ENCODE measurements around the gene LLGL1. TPM values are rescaled to one million over a fixed set of nuclear protein-coding genes. Genes with fewer than 3 reads are reported as not detected.

Gene LLGL1
- total RNA-seq, 1 experiment from 2014 or later: 16.4 TPM

DNA sequence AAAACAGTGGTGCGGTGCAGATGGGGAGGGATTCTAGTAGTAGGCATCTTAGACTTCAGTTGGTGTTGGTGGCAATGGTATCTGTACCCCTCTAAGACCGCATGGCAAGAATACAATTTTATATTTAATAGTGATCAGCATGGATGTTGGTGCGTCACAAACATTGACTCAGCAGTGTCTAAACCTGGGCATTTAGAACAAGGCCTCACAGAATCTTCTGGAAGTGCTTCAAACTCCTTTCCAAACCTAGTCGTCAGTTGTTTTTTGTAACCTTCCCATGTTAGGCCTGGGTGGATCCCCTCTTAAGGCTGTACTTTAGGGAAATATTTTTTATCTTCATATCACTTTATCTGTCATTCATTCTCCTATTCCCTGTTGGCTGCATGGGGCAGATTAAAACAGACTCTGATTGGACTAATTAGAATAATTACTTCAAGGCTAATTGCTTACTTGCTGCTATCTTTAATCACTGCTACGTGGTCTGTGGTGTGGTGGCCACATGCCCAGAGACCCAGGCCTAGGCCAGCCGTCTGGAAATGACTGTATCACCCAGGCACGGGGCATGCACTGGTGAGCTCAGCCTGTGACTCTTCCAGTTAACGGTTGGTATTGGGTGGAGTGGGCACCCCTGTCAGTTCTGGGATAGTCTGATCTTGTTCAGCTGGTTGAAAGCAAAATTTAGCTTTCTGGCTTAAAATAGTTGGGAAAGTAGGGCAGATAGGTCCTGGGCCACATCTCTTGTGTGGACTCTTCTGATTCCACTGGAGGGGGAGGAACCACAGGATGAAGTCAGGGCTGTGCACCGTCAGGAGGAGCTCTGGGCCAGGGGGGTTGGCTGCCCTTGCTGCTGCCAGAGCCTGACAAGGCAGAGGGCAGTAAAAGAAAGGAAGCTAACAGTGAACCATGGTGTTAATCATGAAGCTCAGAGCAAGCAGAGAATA, 37.3 kb upstream of the LLGL1 start:
- H3K4me1 Mint-ChIP-seq (ENCODE audit: insufficient read depth, unreplicated experiment): peaks cover 30% of the 10 kb centered on the region

DNA sequence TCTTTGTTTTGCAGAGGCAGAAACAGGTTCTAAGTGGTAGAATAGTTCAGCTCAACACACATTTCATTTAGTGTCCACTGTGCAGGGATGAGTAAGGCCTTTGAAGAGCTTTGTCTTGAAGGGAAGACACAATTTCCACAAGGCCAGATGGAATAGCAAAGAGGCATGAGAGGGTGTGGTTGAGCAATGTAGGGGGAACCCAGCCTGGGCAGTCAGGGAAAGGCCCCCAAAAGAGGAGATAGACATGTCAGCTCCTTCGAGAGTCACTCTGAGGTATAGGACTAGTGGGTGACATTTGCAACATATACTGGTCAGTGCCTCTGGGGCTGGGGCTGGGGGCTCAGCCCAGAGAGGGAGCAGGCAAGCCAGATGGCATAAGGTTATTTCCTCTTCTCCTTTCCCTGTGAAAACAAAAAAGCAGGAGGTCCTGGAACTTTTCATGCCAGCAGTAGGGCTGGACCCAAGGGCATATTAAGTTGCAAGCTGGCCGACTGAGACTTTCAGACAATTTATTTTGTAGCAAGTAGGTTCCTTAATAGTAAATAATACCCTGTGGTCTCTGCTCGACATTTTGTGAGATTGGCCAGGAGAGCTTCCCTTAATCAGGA, 34.7 kb upstream of the LLGL1 start:
- TF ChIP-seq, protein P1, sequence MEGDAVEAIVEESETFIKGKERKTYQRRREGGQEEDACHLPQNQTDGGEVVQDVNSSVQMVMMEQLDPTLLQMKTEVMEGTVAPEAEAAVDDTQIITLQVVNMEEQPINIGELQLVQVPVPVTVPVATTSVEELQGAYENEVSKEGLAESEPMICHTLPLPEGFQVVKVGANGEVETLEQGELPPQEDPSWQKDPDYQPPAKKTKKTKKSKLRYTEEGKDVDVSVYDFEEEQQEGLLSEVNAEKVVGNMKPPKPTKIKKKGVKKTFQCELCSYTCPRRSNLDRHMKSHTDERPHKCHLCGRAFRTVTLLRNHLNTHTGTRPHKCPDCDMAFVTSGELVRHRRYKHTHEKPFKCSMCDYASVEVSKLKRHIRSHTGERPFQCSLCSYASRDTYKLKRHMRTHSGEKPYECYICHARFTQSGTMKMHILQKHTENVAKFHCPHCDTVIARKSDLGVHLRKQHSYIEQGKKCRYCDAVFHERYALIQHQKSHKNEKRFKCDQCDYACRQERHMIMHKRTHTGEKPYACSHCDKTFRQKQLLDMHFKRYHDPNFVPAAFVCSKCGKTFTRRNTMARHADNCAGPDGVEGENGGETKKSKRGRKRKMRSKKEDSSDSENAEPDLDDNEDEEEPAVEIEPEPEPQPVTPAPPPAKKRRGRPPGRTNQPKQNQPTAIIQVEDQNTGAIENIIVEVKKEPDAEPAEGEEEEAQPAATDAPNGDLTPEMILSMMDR (IDR thresholded peaks at IDR 0.05; ENCODE audit: unreplicated experiment): no peak
- H3K4me1 Mint-ChIP-seq (ENCODE audit: insufficient read depth, unreplicated experiment): peaks cover 34% of the 10 kb centered on the region
- peak overlapping the region; percentile 0 for H3K27ac Mint-ChIP-seq (ENCODE audit: low read depth, unreplicated experiment)
- ChIA-PET CTCF (interaction anchor here (0.6 to 1.8 kb wide), 2 partner anchors 13 to 49 kb away, joined by 3 to 6 read pairs; no protein-coding TSS in a partner anchor), POLR2A (no interaction called here)
- no peaks in the 10 kb centered on the region for H3K27me3 Mint-ChIP-seq (ENCODE audit: insufficient read depth, unreplicated experiment)
- DNase-seq (ENCODE audit: unreplicated experiment): no peak
- BruUV-seq (replicated peaks): no TSS peak
- no peak overlapping the region for H3K4me3 Mint-ChIP-seq (ENCODE audit: unreplicated experiment)
- peaks cover 53% of the 10 kb centered on the region for H3K36me3 Mint-ChIP-seq (ENCODE audit: insufficient read depth, unreplicated experiment)
- intact Hi-C loops (cut with micrococcal nuclease): no loop called here
- H3K9me3 Mint-ChIP-seq (ENCODE audit: unreplicated experiment): no peaks in the 10 kb centered on the region

More for the DNA sequence above, 37.3 kb upstream of the LLGL1 start:
- H3K27me3 Mint-ChIP-seq (ENCODE audit: insufficient read depth, unreplicated experiment): no peaks in the 10 kb centered on the region
- peaks cover 41% of the 10 kb centered on the region for H3K36me3 Mint-ChIP-seq (ENCODE audit: insufficient read depth, unreplicated experiment)
- no peak for DNase-seq (ENCODE audit: unreplicated experiment)
- H3K4me3 Mint-ChIP-seq (ENCODE audit: unreplicated experiment): peak overlapping the region; percentile 95
- TF ChIP-seq, protein P1 (IDR thresholded peaks at IDR 0.05; ENCODE audit: unreplicated experiment): no peak
- BruUV-seq (replicated peaks): no TSS peak
- no peaks in the 10 kb centered on the region for H3K9me3 Mint-ChIP-seq (ENCODE audit: unreplicated experiment)
- intact Hi-C loops (cut with micrococcal nuclease): loop anchor here (1.0 kb wide), 1 partner anchor 47 kb away; no protein-coding TSS in a partner anchor
- H3K27ac Mint-ChIP-seq (ENCODE audit: low read depth, unreplicated experiment): peak overlapping the region; percentile 75
- ChIA-PET POLR2A (interaction anchor here (0.7 to 1.1 kb wide), 4 partner anchors 10 to 69 kb away, joined by 3 read pairs; no protein-coding TSS in a partner anchor), CTCF (interaction anchor here (1.0 to 1.5 kb wide), 2 partner anchors 15 to 30 kb away, joined by 3 to 13 read pairs; no protein-coding TSS in a partner anchor)

DNA sequence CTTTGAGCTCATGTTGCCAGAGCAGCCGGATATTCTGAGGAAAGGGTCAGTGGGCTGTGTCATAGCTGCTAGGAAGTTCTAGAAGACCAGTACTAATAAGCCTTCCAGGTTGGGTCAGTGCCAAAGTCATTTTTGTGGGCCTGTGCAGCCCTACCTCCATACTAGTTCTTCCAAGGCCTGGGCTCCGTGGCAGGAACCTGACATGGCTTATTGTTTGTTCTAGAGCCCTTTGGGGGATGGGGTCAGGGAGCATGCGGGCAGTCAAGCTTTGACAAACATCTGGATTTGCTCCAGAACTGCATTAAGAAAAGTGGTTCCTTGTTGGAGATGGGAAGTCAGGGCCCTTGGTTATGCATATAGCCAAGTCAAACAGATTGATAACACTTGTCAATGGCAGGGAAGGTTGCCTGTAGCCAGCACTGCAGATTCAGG, 34.2 kb upstream of the LLGL1 start:
- intact Hi-C loops (cut with micrococcal nuclease): no loop called here
- no peaks in the 10 kb centered on the region for H3K9me3 Mint-ChIP-seq (ENCODE audit: unreplicated experiment)
- H3K36me3 Mint-ChIP-seq (ENCODE audit: insufficient read depth, unreplicated experiment): peaks cover 58% of the 10 kb centered on the region
- no peak for DNase-seq (ENCODE audit: unreplicated experiment)
- peaks cover 29% of the 10 kb centered on the region for H3K4me1 Mint-ChIP-seq (ENCODE audit: insufficient read depth, unreplicated experiment)
- TF ChIP-seq, protein P1 (IDR thresholded peaks at IDR 0.05; ENCODE audit: unreplicated experiment): no peak
- no TSS peak for BruUV-seq (replicated peaks)
- POLR2A ChIA-PET: interaction anchor here (4.4 kb wide), 1 partner anchor 8 kb away, joined by 32 read pairs; the partner anchor contains the start of gene ALKBH5
- H3K27ac Mint-ChIP-seq (ENCODE audit: low read depth, unreplicated experiment): peak overlapping the region; percentile 0
- CTCF ChIA-PET: interaction anchor here (0.6 to 1.8 kb wide), 2 partner anchors 13 to 49 kb away, joined by 3 to 6 read pairs; no protein-coding TSS in a partner anchor
- H3K4me3 Mint-ChIP-seq (ENCODE audit: unreplicated experiment): no peak overlapping the region
- H3K27me3 Mint-ChIP-seq (ENCODE audit: insufficient read depth, unreplicated experiment): no peaks in the 10 kb centered on the region

DNA sequence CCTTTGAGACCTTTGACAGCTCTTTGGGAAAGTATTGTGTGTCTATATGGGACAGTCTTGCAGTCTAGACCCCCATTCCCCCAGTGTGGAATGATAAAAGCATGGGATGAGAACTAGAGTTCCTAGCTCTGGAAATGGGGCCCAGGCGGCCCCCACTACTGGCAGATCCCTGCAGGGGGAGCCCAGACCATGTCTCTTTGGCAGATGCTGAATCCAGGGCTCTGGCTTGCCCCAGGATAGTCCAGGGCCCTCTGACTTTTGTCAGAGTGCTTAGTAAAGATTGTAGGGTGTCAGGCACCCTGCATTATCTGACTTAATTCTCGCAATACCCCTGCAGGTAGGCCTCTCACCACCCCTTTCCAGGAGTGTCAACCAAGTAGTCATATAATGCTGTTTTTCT, 33.5 kb upstream of the LLGL1 start:
- H3K36me3 Mint-ChIP-seq (ENCODE audit: insufficient read depth, unreplicated experiment): peaks cover 65% of the 10 kb centered on the region
- peaks cover 21% of the 10 kb centered on the region for H3K4me1 Mint-ChIP-seq (ENCODE audit: insufficient read depth, unreplicated experiment)
- BruUV-seq (replicated peaks): no TSS peak
- CTCF ChIA-PET: interaction anchor here (1.8 kb wide), 1 partner anchor 50 kb away, joined by 6 read pairs; no protein-coding TSS in a partner anchor
- H3K9me3 Mint-ChIP-seq (ENCODE audit: unreplicated experiment): no peaks in the 10 kb centered on the region
- TF ChIP-seq, protein P1 (IDR thresholded peaks at IDR 0.05; ENCODE audit: unreplicated experiment): peak; percentile 8
- intact Hi-C loops (cut with micrococcal nuclease): no loop called here
- no peak overlapping the region for H3K27ac Mint-ChIP-seq (ENCODE audit: low read depth, unreplicated experiment)
- DNase-seq (ENCODE audit: unreplicated experiment): no peak
- no peak overlapping the region for H3K4me3 Mint-ChIP-seq (ENCODE audit: unreplicated experiment)
- POLR2A ChIA-PET: interaction anchor here (0.6 to 4.4 kb wide), 2 partner anchors 9 to 753 kb away, joined by 3 to 32 read pairs; partner anchors contain the start of gene ALKBH5
- no peaks in the 10 kb centered on the region for H3K27me3 Mint-ChIP-seq (ENCODE audit: insufficient read depth, unreplicated experiment)

Measured in MCF 10A (cell line).